ENCODE data around the gene TBL1Y. TPM values are rescaled to one million over a fixed set of nuclear protein-coding genes. Genes with fewer than 3 reads are reported as not detected.

Gene TBL1Y
- total and polyA plus RNA-seq, 12 donors, result 0.09 TPM; not detected in 11

- no peaks in the 10 kb centered on the region for H3K36me3 ChIP-seq
- H3K9me3 ChIP-seq, result no peaks in the 10 kb centered on the region
- H3K4me1 ChIP-seq, result no peaks in the 10 kb centered on the region
- ATAC-seq, result no peak
- intact Hi-C loops (cut with DNase I), result no loop called here
- TF ChIP-seq, protein P1, sequence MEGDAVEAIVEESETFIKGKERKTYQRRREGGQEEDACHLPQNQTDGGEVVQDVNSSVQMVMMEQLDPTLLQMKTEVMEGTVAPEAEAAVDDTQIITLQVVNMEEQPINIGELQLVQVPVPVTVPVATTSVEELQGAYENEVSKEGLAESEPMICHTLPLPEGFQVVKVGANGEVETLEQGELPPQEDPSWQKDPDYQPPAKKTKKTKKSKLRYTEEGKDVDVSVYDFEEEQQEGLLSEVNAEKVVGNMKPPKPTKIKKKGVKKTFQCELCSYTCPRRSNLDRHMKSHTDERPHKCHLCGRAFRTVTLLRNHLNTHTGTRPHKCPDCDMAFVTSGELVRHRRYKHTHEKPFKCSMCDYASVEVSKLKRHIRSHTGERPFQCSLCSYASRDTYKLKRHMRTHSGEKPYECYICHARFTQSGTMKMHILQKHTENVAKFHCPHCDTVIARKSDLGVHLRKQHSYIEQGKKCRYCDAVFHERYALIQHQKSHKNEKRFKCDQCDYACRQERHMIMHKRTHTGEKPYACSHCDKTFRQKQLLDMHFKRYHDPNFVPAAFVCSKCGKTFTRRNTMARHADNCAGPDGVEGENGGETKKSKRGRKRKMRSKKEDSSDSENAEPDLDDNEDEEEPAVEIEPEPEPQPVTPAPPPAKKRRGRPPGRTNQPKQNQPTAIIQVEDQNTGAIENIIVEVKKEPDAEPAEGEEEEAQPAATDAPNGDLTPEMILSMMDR (IDR thresholded peaks at IDR 0.05), result no peak
- no peak overlapping the region for H3K4me3 ChIP-seq
- no peak overlapping the region for H3K27ac ChIP-seq
- H3K27me3 ChIP-seq, result no peaks in the 10 kb centered on the region
- 79 to 80% methylated on average over 4 of the region's 4 CpGs for WGBS, 2 donors
- no peak for DNase-seq
Measured at GRCh38 chrY:6974971-6975370, 64.5 kb downstream of the TBL1Y start.

- 82 to 84% methylated on average over 5 of the region's 5 CpGs for WGBS, 2 donors
- DNase-seq (no peak), ATAC-seq (no peak)
- no peak overlapping the region for H3K4me3 ChIP-seq
- TF ChIP-seq, protein P1 (IDR thresholded peaks at IDR 0.05), result no peak
- H3K36me3 ChIP-seq, result no peaks in the 10 kb centered on the region
- H3K27ac ChIP-seq, result no peak overlapping the region
- no peaks in the 10 kb centered on the region for H3K4me1 ChIP-seq
- no peaks in the 10 kb centered on the region for H3K9me3 ChIP-seq
- intact Hi-C loops (cut with DNase I), result no loop called here
- H3K27me3 ChIP-seq, result no peaks in the 10 kb centered on the region
Measured at GRCh38 chrY:6977783-6978182, 67.3 kb downstream of the TBL1Y start.

- Histone ChIP-seq H3K4me3 (no peak overlapping the region), H3K27me3 (no peaks in the 10 kb centered on the region), H3K27ac (no peak overlapping the region), H3K9me3 (no peaks in the 10 kb centered on the region), H3K4me1 (no peaks in the 10 kb centered on the region), H3K36me3 (no peaks in the 10 kb centered on the region)
- no peak for ATAC-seq
- intact Hi-C loops (cut with DNase I), result no loop called here
- WGBS, 2 donors, result 64 to 81% methylated on average over 3 of the region's 3 CpGs
- no peak for DNase-seq
- TF ChIP-seq, protein P1 (IDR thresholded peaks at IDR 0.05), result no peak
Measured at GRCh38 chrY:6983221-6983620, 72.7 kb downstream of the TBL1Y start.

- Histone ChIP-seq H3K27ac (no peak overlapping the region), H3K36me3 (no peaks in the 10 kb centered on the region), H3K9me3 (no peaks in the 10 kb centered on the region), H3K4me3 (no peak overlapping the region), H3K27me3 (no peaks in the 10 kb centered on the region), H3K4me1 (no peaks in the 10 kb centered on the region)
- intact Hi-C loops (cut with DNase I), result no loop called here
- TF ChIP-seq, protein P1 (IDR thresholded peaks at IDR 0.05), result no peak
- WGBS, 2 donors, result 82 to 100% methylated on average over 1 of the region's 1 CpG
- ATAC-seq (no peak), DNase-seq (no peak)
Measured at GRCh38 chrY:6987811-6988210, 77.3 kb downstream of the TBL1Y start.
